GM23248 (cell line): ENCODE measurements around the gene MEG3. TPM values are rescaled to one million over a fixed set of nuclear protein-coding genes. Genes with fewer than 3 reads are reported as not detected.

Experiments
- DNase-seq: peaks from one replicate; pipeline ENCODE4 v3.0.0-alpha.2; 2015
- H2AFZ ChIP-seq: fragments of 200-600 bp; sonication (generic); 2 replicates; pipeline ENCODE4 v1.6.1; 2016; ENCODE audit warnings: antibody characterized with exemption
- H3F3A ChIP-seq: fragments of 200-600 bp; sonication (generic); 2 replicates; pipeline ENCODE4 v1.6.1; 2016; ENCODE audit warnings: mild to moderate bottlenecking, antibody characterized with exemption, mixed run types; ENCODE audit not compliant: insufficient read depth
- H3K27ac ChIP-seq: fragments of 200-600 bp; sonication (generic); 2 replicates; pipeline ENCODE4 v1.5.1; 2016; ENCODE audit warnings: mild to moderate bottlenecking
- H3K27me3 ChIP-seq: fragments of 200-600 bp; sonication (generic); replicated peaks from 2 replicates; pipeline ENCODE4 v1.6.1; 2016; ENCODE audit warnings: mild to moderate bottlenecking; ENCODE audit not compliant: insufficient read depth
- H3K36me3 ChIP-seq: fragments of 200-600 bp; sonication (generic); 2 replicates; pipeline ENCODE4 v1.6.1; 2016; ENCODE audit warnings: low read depth, mild to moderate bottlenecking
- H3K4me1 ChIP-seq: fragments of 200-600 bp; sonication (generic); 2 replicates; pipeline ENCODE4 v1.6.1; 2016; ENCODE audit warnings: mild to moderate bottlenecking; ENCODE audit not compliant: insufficient read depth
- H3K4me2 ChIP-seq: fragments of 200-600 bp; sonication (generic); one replicate; pipeline ENCODE4 v1.6.1; 2016; ENCODE audit warnings: mild to moderate bottlenecking; ENCODE audit not compliant: unreplicated experiment
- H3K4me3 ChIP-seq: fragments of 200-600 bp; sonication (generic); 2 replicates; pipeline ENCODE4 v1.5.1; 2016; ENCODE audit warnings: mild to moderate bottlenecking
- H3K79me2 ChIP-seq: fragments of 200-600 bp; sonication (generic); 2 replicates; pipeline ENCODE4 v1.6.1; 2016; ENCODE audit warnings: mild to moderate bottlenecking; ENCODE audit not compliant: insufficient read depth
- H3K9ac ChIP-seq: fragments of 200-600 bp; sonication (generic); 2 replicates; pipeline ENCODE4 v1.6.1; 2016; ENCODE audit warnings: mild to moderate bottlenecking
- H3K9me2 ChIP-seq: fragments of 200-600 bp; sonication (generic); 2 replicates; pipeline ENCODE4 v1.6.1; 2016; ENCODE audit warnings: mixed run types, mild to moderate bottlenecking, moderate library complexity; ENCODE audit not compliant: insufficient read depth
- H3K9me3 ChIP-seq: fragments of 200-600 bp; sonication (generic); one replicate; pipeline ENCODE4 v1.6.1; 2017; ENCODE audit warnings: low read depth
- H4K20me1 ChIP-seq: fragments of 200-600 bp; sonication (generic); 2 replicates; pipeline ENCODE4 v1.6.0; 2016; ENCODE audit not compliant: insufficient read depth
- EZH2 ChIP-seq: fragments of 200-600 bp; sonication (generic); IDR thresholded peaks from 2 replicates; pipeline ENCODE4 v1.6.1; 2018; ENCODE audit warnings: antibody characterized with exemption, mild to moderate bottlenecking; ENCODE audit not compliant: insufficient read depth, poor library complexity, severe bottlenecking
- EZH2phosphoT487 ChIP-seq: fragments of 200-600 bp; sonication (generic); IDR thresholded peaks from 2 replicates; pipeline ENCODE4 v1.6.1; 2018; ENCODE audit warnings: antibody characterized with exemption, moderate library complexity, mild to moderate bottlenecking, low read depth; ENCODE audit not compliant: insufficient read depth
- WGBS, 2 experiments: methylation state at CpG; one replicate each; pipeline ENCODE4 v1.1.6; 2015 to 2017; ENCODE audit warnings: low lambda C conversion rate in 2 of 2, low coverage in 1 of 2; ENCODE audit errors: missing lambda C conversion rate in 2 of 2; 5-methylcytosine and 5-hydroxymethylcytosine counted together
- in situ Hi-C: fragments of 300-500 bp; cut with MboI; formaldehyde crosslinking; loops from 2 replicates; pipeline ENCODE4 v1.15.0; 2020
- polyA plus RNA-seq: library from polyadenylated mRNA; unstranded; fragments of >200 nt; fragmentation: Nextera tagmentation; extraction: Ambion mirVana; gene quantifications from 2 replicates; pipeline ENCODE4 v1.2.1, GENCODE V29; 2016
- total RNA-seq: library from RNA; depleted of rRNA; stranded (reverse); fragments of >200 nt; shearing (Covaris generic); gene quantifications from 2 replicates; pipeline ENCODE4 v1.2.3, GENCODE V29; 2014

The MEG3 gene
- total and polyA plus RNA-seq, 2 experiments from 2014 or later = 101 to 228 TPM

- H3K9me3 ChIP-seq = no peaks in the 10 kb centered on the region
- H2AFZ ChIP-seq = no peak overlapping the region
- no peak for DNase-seq
- no peak overlapping the region for H3K4me2 ChIP-seq
- H3F3A ChIP-seq = no peaks in the 10 kb centered on the region
- H3K4me1 ChIP-seq = no peaks in the 10 kb centered on the region
- H3K27ac ChIP-seq = no peak overlapping the region
- in situ Hi-C loops = no loop called here
- no peaks in the 10 kb centered on the region for H3K79me2 ChIP-seq
- no peaks in the 10 kb centered on the region for H3K36me3 ChIP-seq
- no peak overlapping the region for H3K4me3 ChIP-seq
- 60 to 61% methylated on average over 7 of the region's 7 CpGs for WGBS, 2 experiments
- no peaks in the 10 kb centered on the region for H4K20me1 ChIP-seq
- H3K27me3 ChIP-seq = peaks cover 59% of the 10 kb centered on the region
- H3K9me2 ChIP-seq = no peaks in the 10 kb centered on the region
- no peak overlapping the region for H3K9ac ChIP-seq
- TF ChIP-seq EZH2phosphoT487 (no peak), EZH2 (no peak)
Measured at GRCh38 chr14:100778526-100778882, 47.4 kb upstream of the MEG3 start.

- Histone ChIP-seq H3K9ac (no peak overlapping the region), H3K4me3 (no peak overlapping the region), H4K20me1 (no peaks in the 10 kb centered on the region), H3K9me3 (no peaks in the 10 kb centered on the region), H3F3A (no peaks in the 10 kb centered on the region), H3K36me3 (no peaks in the 10 kb centered on the region), H2AFZ (no peak overlapping the region), H3K27ac (no peak overlapping the region), H3K4me2 (no peak overlapping the region), H3K79me2 (no peaks in the 10 kb centered on the region), H3K27me3 (peaks cover 53% of the 10 kb centered on the region), H3K4me1 (no peaks in the 10 kb centered on the region), H3K9me2 (no peaks in the 10 kb centered on the region)
- TF ChIP-seq EZH2 (no peak), EZH2phosphoT487 (no peak)
- DNase-seq = peak; percentile 10
- in situ Hi-C loops = no loop called here
- WGBS, 2 experiments = 31% methylated on average over 23 to 24 of the region's 24 CpGs
Measured at GRCh38 chr14:100778951-100779690, 46.8 kb upstream of the MEG3 start.

GRCh38 chr14:100779691-100780080, 46.2 kb upstream of the MEG3 start:
- in situ Hi-C loops = no loop called here
- WGBS, 2 experiments = 81 to 90% methylated on average over 13 of the region's 13 CpGs
- no peaks in the 10 kb centered on the region for H3K4me1 ChIP-seq
- H3K27ac ChIP-seq = no peak overlapping the region
- H3K9ac ChIP-seq = no peak overlapping the region
- no peaks in the 10 kb centered on the region for H3K36me3 ChIP-seq
- H3K79me2 ChIP-seq = no peaks in the 10 kb centered on the region
- no peak overlapping the region for H3K4me3 ChIP-seq
- no peak overlapping the region for H3K4me2 ChIP-seq
- peaks cover 49% of the 10 kb centered on the region for H3K27me3 ChIP-seq
- H3K9me2 ChIP-seq = no peaks in the 10 kb centered on the region
- no peak for DNase-seq
- no peaks in the 10 kb centered on the region for H4K20me1 ChIP-seq
- no peak for TF ChIP-seq EZH2
- TF ChIP-seq EZH2phosphoT487 = no peak
- no peak overlapping the region for H2AFZ ChIP-seq
- no peaks in the 10 kb centered on the region for H3K9me3 ChIP-seq
- no peaks in the 10 kb centered on the region for H3F3A ChIP-seq

GRCh38 chr14:100780246-100780645, 45.7 kb upstream of the MEG3 start:
- WGBS, 2 experiments = 78 to 81% methylated on average over 12 of the region's 12 CpGs
- Histone ChIP-seq H3F3A (no peaks in the 10 kb centered on the region), H3K27ac (no peak overlapping the region), H4K20me1 (no peaks in the 10 kb centered on the region), H3K4me2 (no peak overlapping the region), H3K27me3 (peaks cover 48% of the 10 kb centered on the region), H2AFZ (no peak overlapping the region), H3K79me2 (no peaks in the 10 kb centered on the region), H3K9me3 (no peaks in the 10 kb centered on the region), H3K9ac (no peak overlapping the region), H3K4me1 (no peaks in the 10 kb centered on the region), H3K9me2 (no peaks in the 10 kb centered on the region), H3K36me3 (no peaks in the 10 kb centered on the region), H3K4me3 (no peak overlapping the region)
- in situ Hi-C loops = no loop called here
- DNase-seq = no peak
- TF ChIP-seq EZH2phosphoT487 = no peak
- no peak for TF ChIP-seq EZH2
